Activated B cell treated with CpG ODN at 0.5 μM for 24 hours (primary cell): ENCODE results near the gene CD53. TPM values are rescaled to one million over a fixed set of nuclear protein-coding genes. Genes with fewer than 3 reads are reported as not detected.

Experiments used
- ATAC-seq: fragments of 200-7000 bp; cut with Tn5 transposase; one replicate; pipeline ENCODE4 v1.10.0; 2021; ENCODE audit warnings: low read depth, mild to moderate bottlenecking, moderate library complexity
- CTCF ChIA-PET: fragments of 350-600 bp; sonication (Branson Sonifier 250); formaldehyde crosslinking; loops from one replicate; lab custom pipeline; 2021; ENCODE audit warnings: antibody characterized with exemption; lab: Charles Lee
- POLR2A ChIA-PET: fragments of 350-600 bp; sonication (Branson Sonifier 250); formaldehyde crosslinking; loops from one replicate; lab custom pipeline; 2021; ENCODE audit warnings: antibody characterized with exemption; lab: Charles Lee
- DNase-seq: peaks from one replicate; pipeline ENCODE4 v3.0.0; 2022
- H3K27ac Mint-ChIP-seq: one replicate; pipeline ENCODE4 v1.8.0; 2020; ENCODE audit warnings: mixed read lengths
- H3K27me3 Mint-ChIP-seq: one replicate; pipeline ENCODE4 v1.8.0; 2021; ENCODE audit warnings: mixed read lengths
- H3K36me3 Mint-ChIP-seq: one replicate; pipeline ENCODE4 v1.8.0; 2021; ENCODE audit warnings: low read depth, mixed read lengths
- H3K4me1 Mint-ChIP-seq: one replicate; pipeline ENCODE4 v1.8.0; 2021; ENCODE audit warnings: mixed read lengths
- H3K4me3 Mint-ChIP-seq: one replicate; pipeline ENCODE4 v1.8.0; 2020; ENCODE audit warnings: mild to moderate bottlenecking, mixed read lengths
- H3K9me3 Mint-ChIP-seq: one replicate; pipeline ENCODE4 v1.8.0; 2020; ENCODE audit warnings: mixed read lengths
- CTCF ChIP-seq: fragments of 200-600 bp; IDR thresholded peaks from one replicate; pipeline ENCODE4 v1.8.0; 2022; ENCODE audit warnings: antibody characterized with exemption, mild to moderate bottlenecking
- intact Hi-C: fragments of 100-400 bp; cut with micrococcal nuclease; formaldehyde crosslinking; loops from one replicate; pipeline ENCODE4 v1.15.1; 2024
- total RNA-seq: library from RNA; stranded (reverse); gene quantifications from 2 replicates; pipeline ENCODE4 v1.2.3, GENCODE V29; 2022

The CD53 gene
- total RNA-seq, 1 donor from 2014 or later = 522 TPM

GRCh38 chr1:110912784-110913183 is 39.8 kb downstream of the CD53 start:
- no peaks in the 10 kb centered on the region for H3K27me3 Mint-ChIP-seq
- no peak overlapping the region for H3K4me3 Mint-ChIP-seq
- H3K4me1 Mint-ChIP-seq = peaks cover 6% of the 10 kb centered on the region
- no peak for DNase-seq
- peaks cover 4% of the 10 kb centered on the region for H3K9me3 Mint-ChIP-seq
- ChIA-PET POLR2A (no interaction called here), CTCF (no interaction called here)
- no peak for ATAC-seq
- intact Hi-C loops = no loop called here
- no peak for TF ChIP-seq CTCF
- no peak overlapping the region for H3K27ac Mint-ChIP-seq
- no peaks in the 10 kb centered on the region for H3K36me3 Mint-ChIP-seq

- Mint-ChIP-seq H3K36me3 (peaks cover 2% of the 10 kb centered on the region), H3K4me1 (peaks cover 6% of the 10 kb centered on the region), H3K4me3 (no peak overlapping the region), H3K9me3 (no peaks in the 10 kb centered on the region), H3K27ac (no peak overlapping the region), H3K27me3 (no peaks in the 10 kb centered on the region)
- ChIA-PET CTCF (no interaction called here), POLR2A (no interaction called here)
- intact Hi-C loops = no loop called here
- no peak for TF ChIP-seq CTCF
- DNase-seq = no peak
- ATAC-seq = no peak
These were observed 41.7 kb downstream of the CD53 start for GRCh38 chr1:110914676-110915075.

- H3K27me3 Mint-ChIP-seq = no peaks in the 10 kb centered on the region
- H3K27ac Mint-ChIP-seq = no peak overlapping the region
- no peak for ATAC-seq
- peaks cover 2% of the 10 kb centered on the region for H3K36me3 Mint-ChIP-seq
- H3K4me1 Mint-ChIP-seq = peaks cover 6% of the 10 kb centered on the region
- POLR2A ChIA-PET = no interaction called here
- no peak for TF ChIP-seq CTCF
- no peaks in the 10 kb centered on the region for H3K9me3 Mint-ChIP-seq
- no peak overlapping the region for H3K4me3 Mint-ChIP-seq
- no peak for DNase-seq
- intact Hi-C loops = no loop called here
- CTCF ChIA-PET = no interaction called here
These were observed 42.9 kb downstream of the CD53 start for GRCh38 chr1:110915804-110916203.

- Mint-ChIP-seq H3K27ac (no peak overlapping the region), H3K4me3 (no peak overlapping the region), H3K4me1 (peaks cover 6% of the 10 kb centered on the region), H3K27me3 (no peaks in the 10 kb centered on the region), H3K9me3 (no peaks in the 10 kb centered on the region), H3K36me3 (peaks cover 2% of the 10 kb centered on the region)
- ATAC-seq = no peak
- intact Hi-C loops = no loop called here
- POLR2A ChIA-PET = no interaction called here
- no peak for DNase-seq
- CTCF ChIA-PET = no interaction called here
- TF ChIP-seq CTCF = no peak
These were observed 43.3 kb downstream of the CD53 start for GRCh38 chr1:110916274-110916668.

GRCh38 chr1:110916669-110917306 is 43.8 kb downstream of the CD53 start:
- ChIA-PET POLR2A (interaction anchor here (0.6 kb wide), 1 partner anchor 49 kb away, joined by 3 read pairs; no protein-coding TSS in a partner anchor), CTCF (no interaction called here)
- TF ChIP-seq CTCF = no peak
- DNase-seq (no peak), ATAC-seq (no peak)
- intact Hi-C loops = no loop called here
- peaks cover 2% of the 10 kb centered on the region for H3K9me3 Mint-ChIP-seq
- no peak overlapping the region for H3K4me3 Mint-ChIP-seq
- peaks cover 6% of the 10 kb centered on the region for H3K4me1 Mint-ChIP-seq
- peaks cover 5% of the 10 kb centered on the region for H3K36me3 Mint-ChIP-seq
- H3K27me3 Mint-ChIP-seq = no peaks in the 10 kb centered on the region
- H3K27ac Mint-ChIP-seq = no peak overlapping the region
